Measurements from ENCODE around the gene WNT9A.
A peak's percentile ranks its signal among the peaks of the same experiment; 100 is the strongest.

Gene WNT9A

GRCh38 chr1:227954163-227954850 lies 6.6 kb upstream of the WNT9A start:
- no peak for DNase-seq

GRCh38 chr1:227953022-227953412 lies 5.3 kb upstream of the WNT9A start:
- DNase-seq = no peak

GRCh38 chr1:227952374-227953021 lies 4.8 kb upstream of the WNT9A start:
- DNase-seq = no peak

- no peak for DNase-seq
Observed at GRCh38 chr1:227951624-227952373, 4.1 kb upstream of the WNT9A start.

GRCh38 chr1:227950735-227951346 lies 3.1 kb upstream of the WNT9A start:
- DNase-seq = no peak

- no peak for DNase-seq
Observed at GRCh38 chr1:227949954-227950734, 2.4 kb upstream of the WNT9A start.

GRCh38 chr1:227949341-227949921 lies 1.7 kb upstream of the WNT9A start:
- no peak for DNase-seq

- no peak for DNase-seq
Observed at GRCh38 chr1:227948493-227949260, 945 bp upstream of the WNT9A start.

- no peak for DNase-seq
Observed at GRCh38 chr1:227947386-227947675, 401 bp downstream of the WNT9A start.

- peak; percentile 51 for DNase-seq
Observed at GRCh38 chr1:227946624-227947385, 927 bp downstream of the WNT9A start.

GRCh38 chr1:227945891-227946623 lies 1.7 kb downstream of the WNT9A start:
- DNase-seq = peak; percentile 21

GRCh38 chr1:227944931-227945890 lies 2.5 kb downstream of the WNT9A start:
- DNase-seq = no peak

- peak; percentile 6 for DNase-seq
Observed at GRCh38 chr1:227944090-227944930, 3.4 kb downstream of the WNT9A start.

GRCh38 chr1:227943381-227944089 lies 4.2 kb downstream of the WNT9A start:
- DNase-seq = no peak

GRCh38 chr1:227942716-227943261 lies 4.9 kb downstream of the WNT9A start:
- no peak for DNase-seq

- DNase-seq = no peak
Observed at GRCh38 chr1:227942021-227942715, 5.6 kb downstream of the WNT9A start.
